ENCODE data around the gene KRT6A.

The KRT6A gene

DNA sequence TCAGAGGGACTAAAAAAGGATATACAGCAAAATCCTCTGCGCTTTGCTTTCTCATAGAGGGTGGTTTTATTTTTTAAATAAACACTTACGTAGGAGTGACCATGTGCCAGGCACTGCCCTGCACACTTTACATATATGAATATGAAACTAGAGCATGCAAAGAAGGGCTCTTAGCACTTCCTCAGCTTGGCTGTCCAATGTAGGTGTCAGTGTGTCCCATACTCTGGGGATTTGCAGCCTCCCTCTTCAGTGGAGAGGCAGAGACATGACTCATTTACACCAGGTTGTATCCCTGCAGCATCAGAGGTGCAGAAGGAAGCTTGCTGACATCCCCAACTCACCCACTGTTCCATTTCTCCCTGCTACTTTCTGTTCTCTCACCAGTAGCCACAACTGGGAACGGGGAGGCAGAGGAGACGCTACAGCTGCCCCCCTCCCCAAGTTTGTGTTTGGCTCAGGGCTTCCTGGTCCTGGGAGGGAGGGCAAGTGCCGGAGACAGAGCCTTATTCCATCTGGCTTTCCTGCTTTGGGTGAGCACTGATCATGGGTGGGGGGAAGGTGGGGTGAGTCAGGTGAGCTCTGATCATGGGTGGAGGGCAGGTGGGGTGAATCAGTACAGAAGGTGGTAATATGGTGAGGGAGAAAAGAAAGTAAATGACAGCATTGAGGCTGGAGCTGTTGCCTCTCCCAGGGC lies 32.0 kb upstream of the KRT6A start:
- DNase-seq (ENCODE audit: low spot score) (no peak), FAIRE-seq (no peak)

DNA sequence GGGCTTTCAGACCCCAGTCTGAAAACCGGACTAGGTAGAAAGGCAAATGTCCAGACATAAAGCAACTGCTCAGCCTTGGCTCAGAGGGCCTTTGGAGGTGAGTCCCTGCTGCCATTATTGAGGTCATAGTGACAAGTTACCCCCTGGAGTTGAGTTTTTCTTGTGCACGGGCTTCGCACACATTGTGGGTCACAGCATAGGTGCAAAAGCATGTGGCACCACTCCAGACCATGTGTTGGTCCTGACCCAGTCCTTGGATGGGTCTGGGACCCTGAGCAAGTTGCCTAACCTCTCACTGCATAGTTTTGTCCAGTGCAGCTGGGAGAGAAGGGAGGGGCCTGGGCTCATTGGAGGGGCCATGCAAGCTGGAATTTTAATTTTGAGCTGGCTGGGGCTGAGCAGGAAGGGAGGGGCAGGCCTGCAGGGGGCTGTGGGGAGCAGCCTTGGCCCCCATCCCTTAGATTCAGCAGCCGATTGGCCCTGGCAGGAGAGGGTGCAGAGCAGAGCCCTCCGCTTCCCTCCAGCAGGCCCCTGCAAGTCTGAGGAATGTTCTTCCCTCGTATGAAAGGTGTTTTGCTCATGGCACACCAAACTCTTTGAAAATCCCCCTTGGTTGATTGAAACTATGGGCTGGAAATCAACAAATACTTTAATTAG lies 31.3 kb upstream of the KRT6A start:
- DNase-seq (ENCODE audit: low spot score) = no peak
- no peak for FAIRE-seq

DNA sequence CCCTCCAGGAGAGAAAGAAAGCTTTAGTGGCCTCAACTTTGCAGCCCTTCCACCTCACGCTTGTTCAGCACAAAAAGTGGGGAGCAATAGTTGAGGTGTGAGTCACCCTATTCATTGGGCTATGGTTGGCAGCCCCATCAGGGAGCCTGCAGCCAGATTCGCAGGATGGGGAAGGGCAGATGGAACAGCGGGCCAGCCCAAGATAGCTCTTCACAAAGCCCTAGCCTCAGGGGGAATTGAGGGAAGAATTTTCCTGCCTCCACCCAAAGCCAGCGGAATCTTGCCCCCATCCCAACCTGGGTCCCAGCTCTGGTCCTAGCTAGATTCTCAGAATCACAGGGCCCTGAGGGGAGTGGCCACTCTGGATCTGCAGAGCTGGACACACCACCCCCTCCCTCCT lies 30.8 kb upstream of the KRT6A start:
- DNase-seq (ENCODE audit: low spot score) (no peak), FAIRE-seq (no peak)

- DNase-seq (ENCODE audit: low spot score) = no peak
- no peak for FAIRE-seq
These were observed 29.4 kb upstream of the KRT6A start for GRCh38 chr12:52522346-52523011.

DNA sequence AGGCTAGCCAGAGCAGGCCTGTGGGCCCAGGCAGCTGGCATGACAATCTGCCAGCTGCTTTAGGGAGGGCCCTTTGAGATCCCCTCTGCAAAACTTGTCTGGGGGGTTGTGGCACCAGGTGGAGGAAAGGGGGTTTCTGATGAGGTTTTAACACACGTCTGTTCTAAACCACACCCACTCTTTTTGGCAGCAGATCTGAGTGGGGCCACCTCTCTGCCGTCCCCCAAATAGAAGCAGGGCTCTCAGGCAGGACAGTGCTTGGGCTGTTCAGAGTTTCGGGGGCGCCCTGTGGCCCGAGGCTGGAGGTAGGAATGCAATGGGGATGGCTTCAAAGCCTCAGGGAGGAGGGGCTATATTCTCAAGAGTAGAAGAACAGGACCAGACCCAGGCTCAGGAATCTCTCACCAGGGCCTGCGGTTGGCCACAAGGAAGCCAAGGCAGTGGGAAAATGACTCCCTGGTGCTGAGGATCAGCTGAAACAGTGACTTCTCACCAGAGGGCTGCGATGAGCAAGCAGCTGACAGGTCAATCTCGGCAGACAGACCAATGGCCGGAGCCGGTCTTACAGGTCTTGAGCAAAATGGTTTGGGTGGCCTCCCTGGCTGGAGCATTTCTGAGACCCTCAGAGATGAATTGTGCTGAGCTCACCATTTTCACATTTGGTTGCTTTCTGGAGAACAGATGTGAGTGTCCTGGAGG lies 28.7 kb upstream of the KRT6A start:
- FAIRE-seq = no peak
- peak; percentile 23 for DNase-seq (ENCODE audit: low spot score)

DNA sequence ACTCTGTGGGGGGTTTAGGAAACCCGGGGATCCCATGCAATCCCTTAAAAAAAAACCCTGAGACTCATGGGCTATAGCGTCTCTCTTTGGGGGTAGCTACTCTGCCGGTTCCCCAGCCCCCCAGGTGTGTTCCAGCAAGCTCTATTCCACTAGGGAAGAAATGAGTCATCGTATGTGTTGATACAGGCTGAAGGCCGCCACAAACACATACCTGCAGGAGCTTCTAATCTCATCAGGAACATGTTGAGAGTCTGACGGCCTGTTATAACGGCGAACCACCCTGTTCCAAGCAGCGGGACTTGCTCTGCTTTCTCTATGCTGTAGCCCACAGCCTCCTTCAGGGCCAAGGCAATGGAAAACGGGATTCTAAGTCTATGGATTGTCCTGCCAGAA lies 28.1 kb upstream of the KRT6A start:
- peak; percentile 22 for DNase-seq (ENCODE audit: low spot score)
- no peak for FAIRE-seq

- DNase-seq (ENCODE audit: low spot score) = no peak
- FAIRE-seq = no peak
These were observed 27.0 kb upstream of the KRT6A start, which contains the start of gene KRT5 for GRCh38 chr12:52519826-52520662. Gene KRT5 (minus strand): TSS chr12:52520394. CDS start chr12:52520296, 98 bp downstream.

GRCh38 chr12:52519387-52519703 lies 26.3 kb upstream of the KRT6A start:
- FAIRE-seq = no peak

DNA sequence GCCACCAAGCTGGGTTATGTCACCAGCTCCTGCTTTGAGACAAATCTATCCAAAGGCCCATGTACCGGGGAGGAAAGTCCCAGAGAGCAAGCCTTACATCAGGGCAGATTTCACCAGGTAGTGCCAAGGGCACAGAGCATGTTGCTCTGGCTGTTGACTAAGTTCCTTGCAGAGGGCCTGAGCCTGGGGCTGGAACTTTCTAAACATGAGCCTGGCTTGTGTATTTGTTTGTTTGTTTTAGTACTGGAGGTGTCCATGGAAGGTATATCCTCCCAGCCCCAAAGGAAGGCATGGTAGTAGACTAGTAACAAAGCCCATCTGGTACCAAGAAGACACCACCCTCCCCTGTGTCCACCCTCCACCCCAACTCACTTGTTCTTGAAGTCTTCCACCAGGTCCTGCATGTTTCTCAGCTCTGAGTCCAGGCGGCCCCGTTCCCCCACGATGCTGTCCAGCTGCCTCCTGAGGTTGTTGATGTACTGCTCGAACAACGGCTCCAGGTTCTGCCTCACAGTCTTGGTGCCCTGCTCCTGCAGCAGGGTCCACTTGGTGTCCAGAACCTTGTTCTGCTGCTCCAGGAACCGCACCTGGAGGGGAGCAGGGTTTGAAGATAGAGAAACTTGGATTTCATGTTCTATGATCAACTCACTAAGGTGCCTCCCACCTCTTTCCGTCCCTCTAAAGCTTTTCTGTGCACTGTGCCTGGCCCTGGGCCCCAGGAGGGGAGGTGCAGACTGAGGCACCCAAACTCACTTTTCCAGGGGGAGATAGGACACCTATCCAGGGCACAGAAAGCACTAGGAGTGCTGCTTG lies 25.7 kb upstream of the KRT6A start:
- no peak for FAIRE-seq
- DNase-seq (ENCODE audit: low spot score) = no peak

More at GRCh38 chr12:52519387-52519703, 26.3 kb upstream of the KRT6A start:
- DNase-seq (ENCODE audit: low spot score) = no peak

GRCh38 chr12:52517888-52518287 lies 24.8 kb upstream of the KRT6A start:
- DNase-seq (ENCODE audit: low spot score) (no peak), FAIRE-seq (no peak)

- DNase-seq (ENCODE audit: low spot score) = no peak
- no peak for FAIRE-seq
These were observed 24.2 kb upstream of the KRT6A start for GRCh38 chr12:52517005-52517835.

DNA sequence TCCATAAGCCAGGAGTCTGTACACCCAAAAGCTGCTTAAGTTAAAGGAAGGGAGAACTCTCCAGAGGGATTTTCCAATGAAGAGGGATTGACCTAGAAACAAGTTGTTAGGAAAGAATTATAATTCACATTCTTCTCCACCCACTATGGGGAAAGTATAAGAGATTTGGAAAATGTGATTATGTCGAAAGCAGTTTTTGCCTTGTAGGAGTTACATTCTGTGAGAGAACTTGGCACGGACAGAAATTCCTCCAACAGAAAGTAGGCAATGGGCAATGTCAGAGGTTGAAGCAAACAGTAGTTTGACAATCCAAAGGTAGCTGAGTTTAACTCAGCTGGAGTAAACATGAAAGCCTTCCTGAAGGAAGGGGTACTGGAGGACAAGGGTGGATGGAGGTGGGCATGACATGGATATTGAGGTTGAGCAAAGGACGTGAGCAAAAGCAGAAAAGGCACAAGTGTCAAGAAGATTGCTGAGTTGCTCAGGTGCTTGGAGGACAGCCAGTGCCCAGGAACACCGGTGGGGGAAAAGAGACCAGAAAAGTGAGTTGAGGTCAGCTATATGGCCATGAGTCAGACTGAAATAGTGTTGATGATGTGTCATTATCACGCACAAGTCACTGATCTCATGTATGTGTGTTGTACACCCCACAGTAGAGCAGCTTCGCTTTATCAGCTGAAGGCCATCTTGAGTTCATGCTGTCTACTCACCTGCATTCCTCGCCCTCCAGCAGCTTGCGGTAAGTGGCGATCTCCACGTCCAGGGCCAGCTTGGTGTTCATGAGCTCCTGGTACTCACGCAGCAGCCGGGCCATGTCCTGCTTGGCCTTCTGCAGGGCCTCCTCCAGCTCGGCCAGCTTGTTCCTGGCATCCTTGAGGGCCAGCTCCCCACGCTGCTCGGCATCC lies 23.1 kb upstream of the KRT6A start:
- DNase-seq (ENCODE audit: low spot score) (peak; percentile 65), FAIRE-seq (no peak)

DNA sequence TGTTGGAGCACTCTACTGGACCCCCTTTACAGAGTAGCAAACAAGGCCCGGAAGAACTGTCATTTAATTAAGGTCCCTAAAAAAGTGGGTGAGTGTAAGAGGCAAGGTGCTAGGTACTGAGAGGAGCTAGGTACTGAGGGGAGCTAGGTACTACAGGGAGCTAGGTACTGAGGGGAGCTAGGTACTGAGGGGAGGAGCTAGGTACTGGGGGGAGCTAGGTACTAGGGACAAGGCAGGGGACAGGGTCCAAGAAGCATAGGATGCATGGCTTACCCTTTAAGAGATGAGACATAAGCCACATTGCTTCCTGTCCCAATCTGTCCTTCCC lies 22.2 kb upstream of the KRT6A start:
- FAIRE-seq (no peak), DNase-seq (ENCODE audit: low spot score) (no peak)

DNA sequence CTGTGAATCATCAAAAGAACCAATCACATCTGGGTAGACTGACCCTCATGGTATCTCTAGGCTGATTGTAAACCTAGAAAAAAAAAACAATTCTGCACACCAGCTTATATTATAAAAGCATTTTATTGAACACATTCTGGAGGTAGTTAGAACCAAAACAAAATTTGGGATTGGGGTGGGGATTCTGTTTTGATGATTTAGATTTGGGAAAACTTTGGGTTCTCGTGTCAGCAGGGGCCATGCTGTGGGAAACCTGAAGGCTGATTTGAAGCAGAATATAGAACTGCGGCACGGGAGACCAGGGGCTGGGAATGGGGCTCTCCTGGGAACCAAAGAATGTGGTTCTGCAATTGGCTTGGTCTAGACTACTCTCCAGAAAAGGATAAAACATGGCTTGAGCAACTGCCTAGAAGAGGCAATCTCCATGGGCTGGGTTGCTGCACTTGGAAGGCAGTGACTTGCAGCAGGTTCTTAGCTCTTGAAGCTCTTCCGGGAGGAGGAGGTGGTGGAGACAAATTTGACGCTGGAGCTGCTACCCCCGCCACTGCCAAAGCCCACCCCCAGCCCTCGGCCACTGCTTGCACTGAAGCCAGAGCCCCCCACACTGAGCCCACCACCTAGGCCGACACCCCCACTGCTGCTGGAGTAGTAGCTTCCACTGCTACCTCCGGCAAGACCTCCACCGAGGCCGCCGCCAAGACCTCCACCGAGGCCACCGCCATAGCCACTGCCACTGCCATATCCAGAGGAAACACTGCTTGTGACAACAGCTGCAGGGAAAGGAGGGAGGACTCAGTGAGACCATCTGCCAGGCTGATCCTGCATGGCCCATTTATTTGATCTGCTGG lies 21.6 kb upstream of the KRT6A start:
- DNase-seq (ENCODE audit: low spot score) (no peak), FAIRE-seq (no peak)

DNA sequence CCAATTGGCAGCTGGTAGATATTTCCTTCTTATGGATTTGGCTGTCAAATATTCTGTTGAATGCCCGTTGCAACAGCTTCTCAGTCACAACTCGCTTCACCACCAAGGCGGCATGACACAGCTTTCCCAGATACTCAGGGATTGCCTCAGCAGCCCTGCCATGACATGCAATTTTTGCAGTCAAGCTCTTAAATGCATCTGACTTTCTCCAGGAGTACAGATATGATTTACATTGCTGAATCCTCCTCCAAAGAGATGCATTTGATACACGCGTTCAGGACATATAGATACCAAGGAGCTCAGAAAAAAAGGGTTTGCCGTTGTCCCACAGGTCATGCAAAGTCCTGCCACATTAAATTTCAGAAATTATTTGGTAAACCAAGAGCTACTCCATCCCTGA lies 20.7 kb upstream of the KRT6A start:
- no peak for FAIRE-seq
- DNase-seq (ENCODE audit: low spot score) = no peak

DNA sequence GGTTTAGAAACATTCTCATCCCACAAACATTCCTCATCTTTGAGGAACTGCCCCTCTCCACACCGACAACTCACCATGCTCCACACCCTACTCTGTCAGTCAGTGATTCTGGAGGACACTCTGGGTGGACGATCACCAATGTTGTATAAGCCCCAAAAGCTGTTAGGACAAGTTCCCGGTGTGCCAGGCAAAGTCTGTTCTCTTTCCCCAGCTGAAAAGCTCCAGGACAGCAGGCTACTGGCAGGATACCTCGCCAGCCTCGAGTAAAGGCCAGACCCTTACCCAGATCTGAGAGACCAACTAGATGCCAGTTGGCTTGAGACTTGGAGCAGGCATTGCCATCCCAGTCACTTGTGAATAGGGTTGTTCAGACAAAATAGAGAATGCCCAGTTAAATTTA lies 15.2 kb upstream of the KRT6A start:
- FAIRE-seq (no peak), DNase-seq (ENCODE audit: low spot score) (no peak)

DNA sequence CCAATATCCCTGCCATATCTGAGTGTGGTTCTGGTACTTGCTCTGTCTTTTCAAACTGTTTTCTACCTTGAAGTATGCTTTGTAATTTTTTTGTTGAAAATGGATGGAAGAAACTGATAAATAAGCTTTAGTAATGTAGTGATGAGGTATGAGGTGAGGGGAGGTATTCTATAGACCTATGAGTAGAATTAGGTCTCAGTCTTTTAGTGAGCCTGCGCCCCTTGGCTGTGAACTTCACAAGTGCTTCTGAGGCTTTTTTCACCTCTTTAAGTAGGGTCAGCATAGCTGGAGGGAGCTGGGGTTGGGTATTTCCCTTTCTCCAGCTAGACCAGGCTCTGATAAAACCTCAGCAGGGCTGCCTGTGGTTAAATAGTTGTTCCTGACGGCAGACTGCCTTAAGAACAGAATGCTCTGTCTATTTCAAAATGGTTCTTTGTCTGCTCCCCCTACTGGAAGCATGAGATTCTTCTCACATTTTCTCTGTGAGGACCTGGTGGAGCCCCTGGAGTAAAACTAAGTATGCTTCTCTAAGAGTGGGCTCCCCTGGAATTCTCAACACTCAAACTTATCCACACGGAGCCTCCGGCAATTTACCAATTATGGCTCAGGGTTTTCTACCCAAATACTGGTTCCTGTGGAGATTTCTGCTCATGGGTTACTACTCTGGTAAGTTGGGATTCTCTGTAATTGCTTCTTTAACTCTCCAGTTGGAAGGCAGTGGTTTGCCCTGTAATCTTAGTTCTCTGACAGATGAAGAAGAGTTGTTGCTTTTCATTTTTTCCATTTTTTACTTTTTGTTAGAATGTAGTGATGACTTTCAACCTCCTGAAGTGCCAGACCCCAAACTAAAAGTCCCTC lies 14.0 kb upstream of the KRT6A start:
- FAIRE-seq (no peak), DNase-seq (ENCODE audit: low spot score) (peak; percentile 47)
